ENCODE results near the gene CEP63. TPM values are rescaled to one million over a fixed set of nuclear protein-coding genes. Genes with fewer than 3 reads are reported as not detected.

The CEP63 gene
- total and polyA plus RNA-seq, 2 experiments from 2014 or later = 15.1 to 53.9 TPM

DNA sequence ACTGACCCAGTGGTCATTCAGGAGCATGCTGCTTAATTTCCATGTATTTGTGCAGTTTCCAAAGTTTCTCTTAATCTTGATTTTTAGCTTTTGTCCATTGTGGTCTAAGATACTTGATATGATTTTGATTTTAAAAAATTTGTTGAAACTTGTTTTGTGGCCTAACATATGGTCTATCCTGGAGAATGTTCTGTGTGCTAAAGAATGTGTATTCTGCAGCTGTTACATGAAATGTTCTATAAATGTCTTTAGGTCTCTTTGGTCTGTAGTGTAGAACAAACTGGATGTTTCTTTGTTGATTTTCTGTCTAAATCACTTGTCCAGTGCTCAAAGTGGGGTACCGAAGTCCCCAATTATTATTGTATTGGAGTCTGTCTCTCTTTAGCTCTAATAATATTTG is 17.4 kb downstream of the CEP63 start:
- Histone ChIP-seq H2AFZ (no peak overlapping the region), H3K4me2 (no peak overlapping the region), H3K9me2 (ENCODE audit: insufficient read depth) (no peaks in the 10 kb centered on the region), H3F3A (replicated peaks; ENCODE audit: low read depth) (no peaks in the 10 kb centered on the region), H3K4me3 (no peak overlapping the region), H4K20me1 (replicated peaks; ENCODE audit: insufficient read depth) (no peaks in the 10 kb centered on the region; the same call in 1 of the 2 replicates), H3K36me3 (ENCODE audit: insufficient read depth) (no peaks in the 10 kb centered on the region), H3K79me2 (replicated peaks; ENCODE audit: insufficient read depth) (peaks cover 48% of the 10 kb centered on the region), H3K27me3 (ENCODE audit: insufficient read depth) (no peaks in the 10 kb centered on the region), H3K4me1 (ENCODE audit: insufficient read depth) (no peaks in the 10 kb centered on the region), H3K27ac (ENCODE audit: low read depth) (no peak overlapping the region)
- Mint-ChIP-seq H3K36me3 (ENCODE audit: low read depth) (no peaks in the 10 kb centered on the region), H3K27ac (no peak overlapping the region), H3K4me1 (peaks cover 7% of the 10 kb centered on the region; the same call in 2 of the 3 replicates), H3K4me3 (no peak overlapping the region), H3K27me3 (ENCODE audit: insufficient read depth, low read depth, poor library complexity) (no peaks in the 10 kb centered on the region), H3K9me3 (no peaks in the 10 kb centered on the region)
- no peak for TF ChIP-seq ZNF331 (CRISPR knock-in tag; IDR thresholded peaks at IDR 0.05; ENCODE audit: low read depth)
- no peak for TF ChIP-seq CREB1 (CRISPR knock-in tag; IDR thresholded peaks at IDR 0.05; ENCODE audit: low read depth)
- TF ChIP-seq, protein P1, sequence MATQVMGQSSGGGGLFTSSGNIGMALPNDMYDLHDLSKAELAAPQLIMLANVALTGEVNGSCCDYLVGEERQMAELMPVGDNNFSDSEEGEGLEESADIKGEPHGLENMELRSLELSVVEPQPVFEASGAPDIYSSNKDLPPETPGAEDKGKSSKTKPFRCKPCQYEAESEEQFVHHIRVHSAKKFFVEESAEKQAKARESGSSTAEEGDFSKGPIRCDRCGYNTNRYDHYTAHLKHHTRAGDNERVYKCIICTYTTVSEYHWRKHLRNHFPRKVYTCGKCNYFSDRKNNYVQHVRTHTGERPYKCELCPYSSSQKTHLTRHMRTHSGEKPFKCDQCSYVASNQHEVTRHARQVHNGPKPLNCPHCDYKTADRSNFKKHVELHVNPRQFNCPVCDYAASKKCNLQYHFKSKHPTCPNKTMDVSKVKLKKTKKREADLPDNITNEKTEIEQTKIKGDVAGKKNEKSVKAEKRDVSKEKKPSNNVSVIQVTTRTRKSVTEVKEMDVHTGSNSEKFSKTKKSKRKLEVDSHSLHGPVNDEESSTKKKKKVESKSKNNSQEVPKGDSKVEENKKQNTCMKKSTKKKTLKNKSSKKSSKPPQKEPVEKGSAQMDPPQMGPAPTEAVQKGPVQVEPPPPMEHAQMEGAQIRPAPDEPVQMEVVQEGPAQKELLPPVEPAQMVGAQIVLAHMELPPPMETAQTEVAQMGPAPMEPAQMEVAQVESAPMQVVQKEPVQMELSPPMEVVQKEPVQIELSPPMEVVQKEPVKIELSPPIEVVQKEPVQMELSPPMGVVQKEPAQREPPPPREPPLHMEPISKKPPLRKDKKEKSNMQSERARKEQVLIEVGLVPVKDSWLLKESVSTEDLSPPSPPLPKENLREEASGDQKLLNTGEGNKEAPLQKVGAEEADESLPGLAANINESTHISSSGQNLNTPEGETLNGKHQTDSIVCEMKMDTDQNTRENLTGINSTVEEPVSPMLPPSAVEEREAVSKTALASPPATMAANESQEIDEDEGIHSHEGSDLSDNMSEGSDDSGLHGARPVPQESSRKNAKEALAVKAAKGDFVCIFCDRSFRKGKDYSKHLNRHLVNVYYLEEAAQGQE (IDR thresholded peaks at IDR 0.05; ENCODE audit: unreplicated experiment) = no peak
- TF ChIP-seq CTCF (conservative IDR thresholded peaks at IDR 0.05; ENCODE audit: low read depth in 2 of 2) = no peak
- TF ChIP-seq, protein P2, sequence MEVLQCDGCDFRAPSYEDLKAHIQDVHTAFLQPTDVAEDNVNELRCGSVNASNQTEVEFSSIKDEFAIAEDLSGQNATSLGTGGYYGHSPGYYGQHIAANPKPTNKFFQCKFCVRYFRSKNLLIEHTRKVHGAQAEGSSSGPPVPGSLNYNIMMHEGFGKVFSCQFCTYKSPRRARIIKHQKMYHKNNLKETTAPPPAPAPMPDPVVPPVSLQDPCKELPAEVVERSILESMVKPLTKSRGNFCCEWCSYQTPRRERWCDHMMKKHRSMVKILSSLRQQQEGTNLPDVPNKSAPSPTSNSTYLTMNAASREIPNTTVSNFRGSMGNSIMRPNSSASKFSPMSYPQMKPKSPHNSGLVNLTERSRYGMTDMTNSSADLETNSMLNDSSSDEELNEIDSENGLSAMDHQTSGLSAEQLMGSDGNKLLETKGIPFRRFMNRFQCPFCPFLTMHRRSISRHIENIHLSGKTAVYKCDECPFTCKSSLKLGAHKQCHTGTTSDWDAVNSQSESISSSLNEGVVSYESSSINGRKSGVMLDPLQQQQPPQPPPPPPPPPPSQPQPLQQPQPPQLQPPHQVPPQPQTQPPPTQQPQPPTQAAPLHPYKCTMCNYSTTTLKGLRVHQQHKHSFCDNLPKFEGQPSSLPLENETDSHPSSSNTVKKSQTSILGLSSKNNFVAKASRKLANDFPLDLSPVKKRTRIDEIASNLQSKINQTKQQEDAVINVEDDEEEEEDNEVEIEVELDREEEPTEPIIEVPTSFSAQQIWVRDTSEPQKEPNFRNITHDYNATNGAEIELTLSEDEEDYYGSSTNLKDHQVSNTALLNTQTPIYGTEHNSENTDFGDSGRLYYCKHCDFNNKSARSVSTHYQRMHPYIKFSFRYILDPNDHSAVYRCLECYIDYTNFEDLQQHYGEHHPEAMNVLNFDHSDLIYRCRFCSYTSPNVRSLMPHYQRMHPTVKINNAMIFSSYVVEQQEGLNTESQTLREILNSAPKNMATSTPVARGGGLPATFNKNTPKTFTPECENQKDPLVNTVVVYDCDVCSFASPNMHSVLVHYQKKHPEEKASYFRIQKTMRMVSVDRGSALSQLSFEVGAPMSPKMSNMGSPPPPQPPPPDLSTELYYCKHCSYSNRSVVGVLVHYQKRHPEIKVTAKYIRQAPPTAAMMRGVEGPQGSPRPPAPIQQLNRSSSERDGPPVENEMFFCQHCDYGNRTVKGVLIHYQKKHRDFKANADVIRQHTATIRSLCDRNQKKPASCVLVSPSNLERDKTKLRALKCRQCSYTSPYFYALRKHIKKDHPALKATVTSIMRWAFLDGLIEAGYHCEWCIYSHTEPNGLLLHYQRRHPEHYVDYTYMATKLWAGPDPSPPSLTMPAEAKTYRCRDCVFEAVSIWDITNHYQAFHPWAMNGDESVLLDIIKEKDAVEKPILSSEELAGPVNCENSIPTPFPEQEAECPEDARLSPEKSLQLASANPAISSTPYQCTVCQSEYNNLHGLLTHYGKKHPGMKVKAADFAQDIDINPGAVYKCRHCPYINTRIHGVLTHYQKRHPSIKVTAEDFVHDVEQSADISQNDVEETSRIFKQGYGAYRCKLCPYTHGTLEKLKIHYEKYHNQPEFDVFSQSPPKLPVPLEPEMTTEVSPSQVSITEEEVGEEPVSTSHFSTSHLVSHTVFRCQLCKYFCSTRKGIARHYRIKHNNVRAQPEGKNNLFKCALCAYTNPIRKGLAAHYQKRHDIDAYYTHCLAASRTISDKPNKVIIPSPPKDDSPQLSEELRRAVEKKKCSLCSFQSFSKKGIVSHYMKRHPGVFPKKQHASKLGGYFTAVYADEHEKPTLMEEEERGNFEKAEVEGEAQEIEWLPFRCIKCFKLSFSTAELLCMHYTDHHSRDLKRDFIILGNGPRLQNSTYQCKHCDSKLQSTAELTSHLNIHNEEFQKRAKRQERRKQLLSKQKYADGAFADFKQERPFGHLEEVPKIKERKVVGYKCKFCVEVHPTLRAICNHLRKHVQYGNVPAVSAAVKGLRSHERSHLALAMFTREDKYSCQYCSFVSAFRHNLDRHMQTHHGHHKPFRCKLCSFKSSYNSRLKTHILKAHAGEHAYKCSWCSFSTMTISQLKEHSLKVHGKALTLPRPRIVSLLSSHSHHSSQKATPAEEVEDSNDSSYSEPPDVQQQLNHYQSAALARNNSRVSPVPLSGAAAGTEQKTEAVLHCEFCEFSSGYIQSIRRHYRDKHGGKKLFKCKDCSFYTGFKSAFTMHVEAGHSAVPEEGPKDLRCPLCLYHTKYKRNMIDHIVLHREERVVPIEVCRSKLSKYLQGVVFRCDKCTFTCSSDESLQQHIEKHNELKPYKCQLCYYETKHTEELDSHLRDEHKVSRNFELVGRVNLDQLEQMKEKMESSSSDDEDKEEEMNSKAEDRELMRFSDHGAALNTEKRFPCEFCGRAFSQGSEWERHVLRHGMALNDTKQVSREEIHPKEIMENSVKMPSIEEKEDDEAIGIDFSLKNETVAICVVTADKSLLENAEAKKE (CRISPR knock-in tag; IDR thresholded peaks at IDR 0.05) = no peak
- TF ChIP-seq EZH2 (IDR thresholded peaks at IDR 0.05; ENCODE audit: low read depth, unreplicated experiment) = no peak
- TF ChIP-seq, protein P3, sequence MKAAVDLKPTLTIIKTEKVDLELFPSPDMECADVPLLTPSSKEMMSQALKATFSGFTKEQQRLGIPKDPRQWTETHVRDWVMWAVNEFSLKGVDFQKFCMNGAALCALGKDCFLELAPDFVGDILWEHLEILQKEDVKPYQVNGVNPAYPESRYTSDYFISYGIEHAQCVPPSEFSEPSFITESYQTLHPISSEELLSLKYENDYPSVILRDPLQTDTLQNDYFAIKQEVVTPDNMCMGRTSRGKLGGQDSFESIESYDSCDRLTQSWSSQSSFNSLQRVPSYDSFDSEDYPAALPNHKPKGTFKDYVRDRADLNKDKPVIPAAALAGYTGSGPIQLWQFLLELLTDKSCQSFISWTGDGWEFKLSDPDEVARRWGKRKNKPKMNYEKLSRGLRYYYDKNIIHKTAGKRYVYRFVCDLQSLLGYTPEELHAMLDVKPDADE (IDR thresholded peaks at IDR 0.05) = no peak
- ATAC-seq = no peak
- no peak for DNase-seq (ENCODE audit: low spot score)
